ENCODE data around the gene STK10. TPM values are rescaled to one million over a fixed set of nuclear protein-coding genes. Genes with fewer than 3 reads are reported as not detected.

STK10 gene
- total RNA-seq, 3 donors from 2014 or later: 17.1 to 32.5 (median 23.3) TPM

- no peaks in the 10 kb centered on the region for H3K4me1 ChIP-seq
- H3K36me3 ChIP-seq: no peaks in the 10 kb centered on the region
- no peaks in the 10 kb centered on the region for H3K9me3 ChIP-seq
- no peak for TF ChIP-seq POLR2AphosphoS5 (IDR thresholded peaks at IDR 0.05)
- TF ChIP-seq POLR2A (IDR thresholded peaks at IDR 0.05): no peak
- TF ChIP-seq, protein P1, sequence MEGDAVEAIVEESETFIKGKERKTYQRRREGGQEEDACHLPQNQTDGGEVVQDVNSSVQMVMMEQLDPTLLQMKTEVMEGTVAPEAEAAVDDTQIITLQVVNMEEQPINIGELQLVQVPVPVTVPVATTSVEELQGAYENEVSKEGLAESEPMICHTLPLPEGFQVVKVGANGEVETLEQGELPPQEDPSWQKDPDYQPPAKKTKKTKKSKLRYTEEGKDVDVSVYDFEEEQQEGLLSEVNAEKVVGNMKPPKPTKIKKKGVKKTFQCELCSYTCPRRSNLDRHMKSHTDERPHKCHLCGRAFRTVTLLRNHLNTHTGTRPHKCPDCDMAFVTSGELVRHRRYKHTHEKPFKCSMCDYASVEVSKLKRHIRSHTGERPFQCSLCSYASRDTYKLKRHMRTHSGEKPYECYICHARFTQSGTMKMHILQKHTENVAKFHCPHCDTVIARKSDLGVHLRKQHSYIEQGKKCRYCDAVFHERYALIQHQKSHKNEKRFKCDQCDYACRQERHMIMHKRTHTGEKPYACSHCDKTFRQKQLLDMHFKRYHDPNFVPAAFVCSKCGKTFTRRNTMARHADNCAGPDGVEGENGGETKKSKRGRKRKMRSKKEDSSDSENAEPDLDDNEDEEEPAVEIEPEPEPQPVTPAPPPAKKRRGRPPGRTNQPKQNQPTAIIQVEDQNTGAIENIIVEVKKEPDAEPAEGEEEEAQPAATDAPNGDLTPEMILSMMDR (IDR thresholded peaks at IDR 0.05): no peak
- H3K27me3 ChIP-seq: no peaks in the 10 kb centered on the region
- H3K27ac ChIP-seq: no peak overlapping the region
- no peak for DNase-seq (ENCODE audit: low spot score in 2 of 2)
- intact Hi-C loops (cut with DNase I; ENCODE audit: low total_unique reads): no loop called here
- H3K4me3 ChIP-seq: no peak overlapping the region
These were observed 39.6 kb downstream of the STK10 start for GRCh38 chr5:172148381-172148780.

DNA sequence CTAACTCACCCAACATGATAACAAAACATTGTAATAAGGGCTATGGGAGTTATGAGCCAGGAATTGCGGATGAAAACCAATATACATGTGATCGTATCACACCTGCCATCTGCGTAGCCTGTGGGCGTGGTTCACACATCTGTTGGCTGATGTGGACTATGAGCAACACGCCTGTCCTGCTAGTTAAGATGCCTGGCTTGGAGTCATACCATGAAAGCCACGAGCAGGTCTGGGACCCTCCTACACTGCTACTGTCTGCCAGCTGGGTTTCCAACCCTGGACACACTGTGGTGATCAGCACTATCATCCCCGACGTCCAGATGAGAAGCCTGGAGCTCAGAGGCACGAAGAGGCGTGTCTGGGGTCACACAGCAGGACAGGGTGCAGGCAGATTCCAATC lies 40.2 kb downstream of the STK10 start:
- TF ChIP-seq, protein P1 (IDR thresholded peaks at IDR 0.05): no peak
- TF ChIP-seq POLR2AphosphoS5 (IDR thresholded peaks at IDR 0.05): no peak
- TF ChIP-seq POLR2A (IDR thresholded peaks at IDR 0.05): no peak
- no peak for DNase-seq (ENCODE audit: low spot score in 2 of 2)
- Histone ChIP-seq H3K4me3 (no peak overlapping the region), H3K4me1 (no peaks in the 10 kb centered on the region), H3K9me3 (no peaks in the 10 kb centered on the region), H3K27me3 (no peaks in the 10 kb centered on the region), H3K36me3 (no peaks in the 10 kb centered on the region), H3K27ac (no peak overlapping the region)
- intact Hi-C loops (cut with DNase I; ENCODE audit: low total_unique reads): no loop called here

DNA sequence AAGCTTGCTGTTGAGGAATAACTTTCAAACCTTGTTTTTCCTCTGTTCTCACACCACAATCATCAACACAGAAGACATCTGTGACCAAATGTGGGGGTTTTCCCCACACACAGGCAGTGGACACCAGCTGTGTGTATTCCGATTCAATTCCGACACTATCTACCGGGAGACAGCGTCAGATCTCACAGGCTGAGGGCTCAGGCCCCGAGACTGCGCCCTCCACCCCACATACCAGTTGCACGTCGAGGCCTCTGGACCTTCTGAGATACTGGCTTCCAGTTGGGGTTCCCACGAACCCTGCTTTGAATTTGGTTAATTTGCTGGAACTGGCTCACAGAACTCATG lies 41.3 kb downstream of the STK10 start:
- DNase-seq (ENCODE audit: low spot score in 2 of 2): no peak
- no peaks in the 10 kb centered on the region for H3K4me1 ChIP-seq
- no peaks in the 10 kb centered on the region for H3K36me3 ChIP-seq
- H3K4me3 ChIP-seq: no peak overlapping the region
- intact Hi-C loops (cut with DNase I; ENCODE audit: low total_unique reads): no loop called here
- H3K27ac ChIP-seq: no peak overlapping the region
- TF ChIP-seq POLR2AphosphoS5 (IDR thresholded peaks at IDR 0.05) (no peak), POLR2A (IDR thresholded peaks at IDR 0.05) (no peak)
- TF ChIP-seq, protein P1 (IDR thresholded peaks at IDR 0.05): no peak
- H3K27me3 ChIP-seq: no peaks in the 10 kb centered on the region
- H3K9me3 ChIP-seq: no peaks in the 10 kb centered on the region

DNA sequence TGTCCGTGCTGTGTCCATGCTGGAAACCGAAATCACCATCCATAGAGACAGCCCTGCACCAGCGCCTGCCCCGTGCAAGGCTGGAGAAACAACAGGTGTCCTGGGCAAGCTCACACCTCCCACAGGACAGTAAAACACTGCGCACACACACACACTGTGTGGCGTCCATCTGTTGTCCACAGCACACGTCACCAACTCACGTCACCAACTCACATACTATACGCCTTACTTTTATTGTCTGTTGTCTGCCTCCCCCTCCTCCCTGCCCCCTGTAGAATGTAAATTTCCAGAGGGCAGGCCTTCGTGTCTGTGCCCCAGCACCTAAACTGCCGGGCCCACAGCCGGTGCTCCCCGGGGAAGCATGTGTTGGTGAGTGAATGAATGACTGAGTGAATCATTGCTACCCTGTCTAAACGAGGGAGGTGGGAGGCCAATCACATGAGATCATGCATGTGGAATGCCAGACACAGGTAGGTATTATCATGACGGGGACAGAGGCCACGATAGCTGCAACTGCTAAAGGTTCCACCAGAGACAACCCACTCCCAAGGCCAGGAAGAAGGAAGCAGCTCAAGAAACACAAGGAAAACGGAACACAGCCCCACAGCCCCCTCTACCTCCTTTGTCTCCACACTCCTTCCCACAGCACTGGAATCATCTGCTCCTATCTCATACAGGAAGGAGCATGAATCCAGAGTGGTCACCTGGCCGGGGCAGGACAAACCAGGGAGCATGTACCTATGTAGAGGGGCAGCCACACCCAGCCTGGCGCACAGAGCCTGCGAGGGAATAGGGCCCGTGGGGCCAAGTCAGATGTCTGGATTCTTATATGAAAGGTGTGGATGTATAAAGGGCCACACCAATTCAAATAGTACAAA lies 41.9 kb downstream of the STK10 start:
- H3K4me3 ChIP-seq: no peak overlapping the region
- intact Hi-C loops (cut with DNase I; ENCODE audit: low total_unique reads): no loop called here
- H3K27me3 ChIP-seq: no peaks in the 10 kb centered on the region
- TF ChIP-seq POLR2A (IDR thresholded peaks at IDR 0.05) (no peak), POLR2AphosphoS5 (IDR thresholded peaks at IDR 0.05) (no peak)
- TF ChIP-seq, protein P1 (IDR thresholded peaks at IDR 0.05): no peak
- H3K4me1 ChIP-seq: no peaks in the 10 kb centered on the region
- DNase-seq (ENCODE audit: low spot score in 2 of 2): no peak
- H3K9me3 ChIP-seq: no peaks in the 10 kb centered on the region
- no peak overlapping the region for H3K27ac ChIP-seq
- no peaks in the 10 kb centered on the region for H3K36me3 ChIP-seq

Data from breast epithelium (tissue), 4 donors.